Astrocyte of the cerebellum (primary cell): ENCODE measurements around the gene KRT2.

Experiments used
- DNase-seq: peaks from one replicate; pipeline ENCODE4 v3.0.0-alpha.2; 2011; ENCODE audit warnings: low read depth
- H3K4me3 ChIP-seq: 2 replicates; pipeline ENCODE4 v1.5.1; 2011; ENCODE audit warnings: mild to moderate bottlenecking, low read depth, low read length, moderate library complexity
- CTCF ChIP-seq: IDR thresholded peaks from 2 replicates; pipeline ENCODE4 v1.5.1; 2012; ENCODE audit warnings: low read length, low read depth, moderate library complexity, mild to moderate bottlenecking; ENCODE audit errors: missing control alignments
- in situ Hi-C: cut with HindIII; loops from 2 replicates; pipeline ENCODE4 v1.10.0; 2017; ENCODE audit warnings: low sequenced_read_pairs

The KRT2 gene

GRCh38 chr12:52651726-52652261 is at the start of gene KRT2:
TSS of gene KRT2 (minus strand) at chr12:52652211. CDS start at chr12:52652142, 69 bp downstream.
- no peak within 1 kb of the TSS for H3K4me3 ChIP-seq
- no peak for TF ChIP-seq CTCF
- in situ Hi-C loops: no loop called here
- DNase-seq: no peak

GRCh38 chr12:52701281-52701680 is 49.3 kb upstream of the KRT2 start:
- no peak overlapping the region for H3K4me3 ChIP-seq
- no peak for TF ChIP-seq CTCF
- DNase-seq: no peak
- in situ Hi-C loops: no loop called here

GRCh38 chr12:52699960-52700359 is 47.9 kb upstream of the KRT2 start:
- TF ChIP-seq CTCF: no peak
- no peak overlapping the region for H3K4me3 ChIP-seq
- in situ Hi-C loops: no loop called here
- no peak for DNase-seq

- TF ChIP-seq CTCF: no peak
- no peak for DNase-seq
- no peak overlapping the region for H3K4me3 ChIP-seq
- in situ Hi-C loops: no loop called here
Observed at GRCh38 chr12:52699373-52699772, 47.4 kb upstream of the KRT2 start.

- no peak for TF ChIP-seq CTCF
- no peak overlapping the region for H3K4me3 ChIP-seq
- DNase-seq: no peak
- in situ Hi-C loops: no loop called here
Observed at GRCh38 chr12:52698651-52699340, 46.8 kb upstream of the KRT2 start.

GRCh38 chr12:52697058-52697582 is 45.1 kb upstream of the KRT2 start:
- no peak for TF ChIP-seq CTCF
- DNase-seq: no peak
- no peak overlapping the region for H3K4me3 ChIP-seq
- in situ Hi-C loops: no loop called here
